Measurements from ENCODE around the gene SEMA5A.

DNA sequence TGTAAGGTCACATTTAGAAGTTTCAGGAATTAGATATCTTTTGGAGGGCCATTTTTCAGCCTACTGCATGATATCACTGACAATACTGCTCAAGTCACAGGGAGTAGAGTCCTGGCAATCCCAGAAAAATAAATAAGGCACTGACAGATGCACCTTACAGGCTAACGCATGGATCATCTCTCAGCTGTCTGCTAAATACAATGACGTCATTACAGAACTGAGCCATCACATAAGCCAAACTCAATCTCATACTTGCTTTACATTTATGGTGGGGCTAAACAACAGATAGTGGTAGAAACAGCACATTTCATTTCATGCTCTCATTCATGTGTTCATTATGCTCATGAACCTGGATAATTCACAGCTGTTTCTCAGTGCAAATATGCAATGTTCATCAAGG is 243.7 kb downstream of the SEMA5A start:
- no peak for TF ChIP-seq POLR2A (IDR thresholded peaks at IDR 0.05)
- TF ChIP-seq, protein P1, sequence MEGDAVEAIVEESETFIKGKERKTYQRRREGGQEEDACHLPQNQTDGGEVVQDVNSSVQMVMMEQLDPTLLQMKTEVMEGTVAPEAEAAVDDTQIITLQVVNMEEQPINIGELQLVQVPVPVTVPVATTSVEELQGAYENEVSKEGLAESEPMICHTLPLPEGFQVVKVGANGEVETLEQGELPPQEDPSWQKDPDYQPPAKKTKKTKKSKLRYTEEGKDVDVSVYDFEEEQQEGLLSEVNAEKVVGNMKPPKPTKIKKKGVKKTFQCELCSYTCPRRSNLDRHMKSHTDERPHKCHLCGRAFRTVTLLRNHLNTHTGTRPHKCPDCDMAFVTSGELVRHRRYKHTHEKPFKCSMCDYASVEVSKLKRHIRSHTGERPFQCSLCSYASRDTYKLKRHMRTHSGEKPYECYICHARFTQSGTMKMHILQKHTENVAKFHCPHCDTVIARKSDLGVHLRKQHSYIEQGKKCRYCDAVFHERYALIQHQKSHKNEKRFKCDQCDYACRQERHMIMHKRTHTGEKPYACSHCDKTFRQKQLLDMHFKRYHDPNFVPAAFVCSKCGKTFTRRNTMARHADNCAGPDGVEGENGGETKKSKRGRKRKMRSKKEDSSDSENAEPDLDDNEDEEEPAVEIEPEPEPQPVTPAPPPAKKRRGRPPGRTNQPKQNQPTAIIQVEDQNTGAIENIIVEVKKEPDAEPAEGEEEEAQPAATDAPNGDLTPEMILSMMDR (IDR thresholded peaks at IDR 0.05): no peak

Data from lower leg skin (tissue), 3 donors.